PFSK-1 (cell line): ENCODE results near the gene EPHA3.

Experiments used
- FOXP2 ChIP-seq: optimal IDR thresholded peaks from 2 replicates; pipeline ENCODE3; 2011; ENCODE audit warnings: borderline replicate concordance, control low read depth, inconsistent platforms; ENCODE audit not compliant: insufficient read depth; ENCODE audit errors: extremely low read length, extremely low read depth
- POLR2AphosphoS5 ChIP-seq: IDR thresholded peaks from 2 replicates; pipeline ENCODE4 v1.6.1; 2012; ENCODE audit warnings: low read depth, mild to moderate bottlenecking, control low read depth, low read length, moderate library complexity
- SIN3A ChIP-seq: IDR thresholded peaks from 2 replicates; pipeline ENCODE4 v1.6.1; 2012; ENCODE audit warnings: mild to moderate bottlenecking, low read length, moderate library complexity, borderline replicate concordance; ENCODE audit not compliant: insufficient read depth
- TAF1 ChIP-seq: IDR thresholded peaks from 2 replicates; pipeline ENCODE4 v1.6.1; 2012; ENCODE audit warnings: low read length, control low read depth, borderline replicate concordance; ENCODE audit not compliant: insufficient read depth
- TF ChIP-seq, protein P1 (sequence below), 2 experiments: IDR thresholded peaks; 2 replicates each; pipeline versions ENCODE4 v1.6.1 to v1.8.0; 2011 to 2012; ENCODE audit warnings: low read depth in 2 of 2, low read length in 2 of 2, control low read depth in 1 of 2, inconsistent platforms in 1 of 2, mild to moderate bottlenecking in 1 of 2, moderate library complexity in 1 of 2; ENCODE audit not compliant: insufficient read depth in 1 of 2

EPHA3 gene

DNA sequence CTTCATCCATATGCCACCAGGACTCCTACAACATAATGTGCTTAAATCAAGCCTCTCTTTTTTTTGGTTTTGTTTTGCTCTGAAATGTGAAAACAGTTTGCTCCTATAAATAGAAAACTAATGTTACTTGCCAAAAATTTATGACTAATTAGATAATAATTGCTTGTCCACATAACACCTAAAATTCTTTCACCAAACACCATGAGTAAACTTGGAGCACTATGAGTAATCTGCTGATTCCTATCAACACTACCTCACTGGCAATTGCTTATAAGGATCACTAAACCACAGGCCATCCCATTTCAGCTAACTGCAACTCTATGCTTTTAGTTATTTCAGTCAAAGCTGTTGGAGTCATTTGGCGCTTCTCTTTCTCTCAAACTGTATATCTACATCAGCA, 252.7 kb downstream of the EPHA3 start:
- TF ChIP-seq POLR2AphosphoS5 (no peak), TAF1 (no peak), FOXP2 (no peak), SIN3A (no peak)
- TF ChIP-seq, protein P1, sequence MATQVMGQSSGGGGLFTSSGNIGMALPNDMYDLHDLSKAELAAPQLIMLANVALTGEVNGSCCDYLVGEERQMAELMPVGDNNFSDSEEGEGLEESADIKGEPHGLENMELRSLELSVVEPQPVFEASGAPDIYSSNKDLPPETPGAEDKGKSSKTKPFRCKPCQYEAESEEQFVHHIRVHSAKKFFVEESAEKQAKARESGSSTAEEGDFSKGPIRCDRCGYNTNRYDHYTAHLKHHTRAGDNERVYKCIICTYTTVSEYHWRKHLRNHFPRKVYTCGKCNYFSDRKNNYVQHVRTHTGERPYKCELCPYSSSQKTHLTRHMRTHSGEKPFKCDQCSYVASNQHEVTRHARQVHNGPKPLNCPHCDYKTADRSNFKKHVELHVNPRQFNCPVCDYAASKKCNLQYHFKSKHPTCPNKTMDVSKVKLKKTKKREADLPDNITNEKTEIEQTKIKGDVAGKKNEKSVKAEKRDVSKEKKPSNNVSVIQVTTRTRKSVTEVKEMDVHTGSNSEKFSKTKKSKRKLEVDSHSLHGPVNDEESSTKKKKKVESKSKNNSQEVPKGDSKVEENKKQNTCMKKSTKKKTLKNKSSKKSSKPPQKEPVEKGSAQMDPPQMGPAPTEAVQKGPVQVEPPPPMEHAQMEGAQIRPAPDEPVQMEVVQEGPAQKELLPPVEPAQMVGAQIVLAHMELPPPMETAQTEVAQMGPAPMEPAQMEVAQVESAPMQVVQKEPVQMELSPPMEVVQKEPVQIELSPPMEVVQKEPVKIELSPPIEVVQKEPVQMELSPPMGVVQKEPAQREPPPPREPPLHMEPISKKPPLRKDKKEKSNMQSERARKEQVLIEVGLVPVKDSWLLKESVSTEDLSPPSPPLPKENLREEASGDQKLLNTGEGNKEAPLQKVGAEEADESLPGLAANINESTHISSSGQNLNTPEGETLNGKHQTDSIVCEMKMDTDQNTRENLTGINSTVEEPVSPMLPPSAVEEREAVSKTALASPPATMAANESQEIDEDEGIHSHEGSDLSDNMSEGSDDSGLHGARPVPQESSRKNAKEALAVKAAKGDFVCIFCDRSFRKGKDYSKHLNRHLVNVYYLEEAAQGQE (IDR thresholded peaks at IDR 0.05; ENCODE audit: insufficient read depth in 1 of 2, low read depth in 2 of 2, low read length in 2 of 2) = no peak

DNA sequence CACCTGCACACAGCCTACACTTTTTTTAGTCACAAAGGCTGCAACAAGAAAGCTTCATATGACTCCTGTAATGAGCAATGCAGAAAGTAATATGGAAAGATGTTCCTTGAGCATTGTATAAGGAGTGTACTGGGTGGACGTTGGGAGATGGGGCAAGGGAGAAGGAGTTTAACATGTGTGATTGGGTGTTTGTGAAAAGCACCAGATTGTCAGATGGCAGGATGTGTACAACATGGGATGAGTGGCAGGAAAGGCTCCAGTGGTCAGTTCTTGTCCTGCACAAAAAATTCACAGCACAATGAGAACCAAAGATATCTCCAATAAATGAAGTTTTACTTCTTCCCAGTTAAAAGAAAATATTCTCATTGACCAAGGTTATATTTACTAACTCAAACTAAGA, 255.1 kb downstream of the EPHA3 start:
- TF ChIP-seq, protein P1 (IDR thresholded peaks at IDR 0.05; ENCODE audit: insufficient read depth in 1 of 2, low read depth in 2 of 2, low read length in 2 of 2) = no peak
- TF ChIP-seq SIN3A (no peak), POLR2AphosphoS5 (no peak), FOXP2 (no peak)

DNA sequence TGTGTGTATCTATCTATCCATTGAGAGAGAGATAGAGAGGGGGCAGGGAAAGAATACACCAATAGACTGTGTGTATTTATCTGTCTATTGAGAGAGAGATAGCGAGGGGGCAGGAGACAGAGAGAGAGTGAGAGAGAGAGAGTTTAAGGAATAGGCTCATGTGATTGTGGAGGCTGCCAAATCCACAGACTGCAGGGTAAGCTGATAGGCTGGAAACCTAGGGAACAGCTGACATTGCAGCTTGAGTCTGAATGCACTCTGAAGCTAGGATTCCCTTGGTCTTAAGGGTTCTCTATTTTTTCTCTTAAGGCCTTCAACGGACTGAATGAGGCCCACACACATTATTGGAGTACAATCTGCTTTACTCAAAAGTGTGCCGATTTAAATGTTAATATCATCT, 255.8 kb downstream of the EPHA3 start:
- TF ChIP-seq SIN3A (no peak), FOXP2 (no peak), TAF1 (no peak), POLR2AphosphoS5 (no peak)
- TF ChIP-seq, protein P1 (IDR thresholded peaks at IDR 0.05; ENCODE audit: insufficient read depth in 1 of 2, low read depth in 2 of 2, low read length in 2 of 2) = no peak

DNA sequence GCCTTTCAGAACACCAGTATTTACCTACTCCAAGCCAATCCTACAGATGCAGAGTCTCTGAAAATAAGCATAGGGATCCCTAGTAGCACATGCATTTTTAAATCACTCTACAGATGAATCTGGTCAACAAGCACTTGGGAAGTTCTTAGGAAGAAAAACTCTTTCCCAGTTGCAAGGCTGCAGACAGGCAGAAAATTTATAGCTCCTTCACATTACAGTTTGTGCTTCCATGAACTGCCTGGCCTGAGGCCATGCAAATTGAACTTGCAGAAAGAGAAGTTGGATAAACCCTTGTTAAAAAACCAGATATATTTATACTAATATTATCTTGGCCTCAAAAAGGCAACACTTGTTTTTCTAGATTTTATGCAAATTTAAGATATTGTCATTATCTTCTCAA, 256.9 kb downstream of the EPHA3 start:
- TF ChIP-seq SIN3A = no peak
- TF ChIP-seq, protein P1 (IDR thresholded peaks at IDR 0.05; ENCODE audit: insufficient read depth in 1 of 2, low read depth in 2 of 2, low read length in 2 of 2) = no peak
- TF ChIP-seq POLR2AphosphoS5 = no peak
- no peak for TF ChIP-seq TAF1
- TF ChIP-seq FOXP2 = no peak

DNA sequence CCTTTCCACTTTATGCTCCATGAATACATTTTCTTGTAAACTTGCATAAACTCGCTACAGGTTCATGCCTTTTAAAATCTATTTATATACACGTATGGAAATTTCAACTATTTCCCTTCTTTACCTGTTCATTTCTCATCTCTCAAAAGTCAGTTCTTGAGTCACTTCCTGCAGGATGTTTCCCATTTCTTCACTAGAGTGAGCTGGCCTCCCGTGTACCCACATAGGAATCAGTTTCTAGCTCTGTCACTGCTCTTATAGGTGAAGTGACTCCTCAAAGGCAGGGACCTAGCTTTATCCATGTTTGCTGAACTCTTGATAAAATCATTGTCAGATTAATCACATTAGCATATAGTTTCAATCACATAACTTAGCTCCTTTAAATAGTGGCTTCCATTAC, 259.7 kb downstream of the EPHA3 start:
- TF ChIP-seq SIN3A (no peak), TAF1 (no peak), POLR2AphosphoS5 (no peak), FOXP2 (no peak)
- TF ChIP-seq, protein P1 (IDR thresholded peaks at IDR 0.05; ENCODE audit: insufficient read depth in 1 of 2, low read depth in 2 of 2, low read length in 2 of 2) = no peak
